Muscle of arm (tissue), 12 donors: ENCODE results near the gene UTS2B. TPM values are rescaled to one million over a fixed set of nuclear protein-coding genes. Genes with fewer than 3 reads are reported as not detected.

Experiments used
- DNase-seq: peaks from one replicate; pipeline ENCODE4 v3.0.0-alpha.2; 2013
- polyA plus RNA-seq, 12 donors: library from polyadenylated mRNA; unstranded; fragments of 120-200 nt; gene quantifications; one replicate each; pipeline ENCODE4 v1.2.1, GENCODE V29; 2013; ENCODE audit not compliant: insufficient read length in 12 of 12

The UTS2B gene
- polyA plus RNA-seq, 12 donors = 0.12 to 0.44 (median 0.18) TPM; not detected in 3

- no peak for DNase-seq
Observed at GRCh38 chr3:191327526-191327925, 2.8 kb downstream of the UTS2B start.

- DNase-seq = no peak
Observed at GRCh38 chr3:191324936-191325335, 5.4 kb downstream of the UTS2B start.

- no peak for DNase-seq
Observed at GRCh38 chr3:191321019-191321767, 9.1 kb downstream of the UTS2B start.

- DNase-seq = no peak
Observed at GRCh38 chr3:191320316-191320715, 10.0 kb downstream of the UTS2B start.

GRCh38 chr3:191316876-191317603 is 13.3 kb downstream of the UTS2B start:
- DNase-seq = no peak

GRCh38 chr3:191314109-191314728 is 16.1 kb downstream of the UTS2B start:
- no peak for DNase-seq

GRCh38 chr3:191313296-191313695 is 17.0 kb downstream of the UTS2B start:
- no peak for DNase-seq

- DNase-seq = no peak
Observed at GRCh38 chr3:191307341-191307740, 23.0 kb downstream of the UTS2B start.

- DNase-seq = no peak
Observed at GRCh38 chr3:191306428-191306827, 23.9 kb downstream of the UTS2B start.

- DNase-seq = no peak
Observed at GRCh38 chr3:191303596-191303995, 26.7 kb downstream of the UTS2B start.

- DNase-seq = no peak
Observed at GRCh38 chr3:191302451-191302850, 27.9 kb downstream of the UTS2B start.

- no peak for DNase-seq
Observed at GRCh38 chr3:191301782-191302411, 28.4 kb downstream of the UTS2B start.

- DNase-seq = no peak
Observed at GRCh38 chr3:191301017-191301416, 29.3 kb downstream of the UTS2B start.

- DNase-seq = no peak
Observed at GRCh38 chr3:191300422-191300821, 29.9 kb downstream of the UTS2B start.

- no peak for DNase-seq
Observed at GRCh38 chr3:191298846-191299245, 31.5 kb downstream of the UTS2B start.

GRCh38 chr3:191296041-191296541 is 34.2 kb downstream of the UTS2B start:
- no peak for DNase-seq

- DNase-seq = no peak
Observed at GRCh38 chr3:191294291-191294690, 36.0 kb downstream of the UTS2B start.

GRCh38 chr3:191292243-191293015 is 37.9 kb downstream of the UTS2B start:
- DNase-seq = no peak

GRCh38 chr3:191290311-191291025 is 39.9 kb downstream of the UTS2B start:
- DNase-seq = no peak

GRCh38 chr3:191283400-191283799 is 46.9 kb downstream of the UTS2B start:
- no peak for DNase-seq
